Neural cell (in vitro differentiated cells): ENCODE data around the gene SIL1. TPM values are rescaled to one million over a fixed set of nuclear protein-coding genes. Genes with fewer than 3 reads are reported as not detected.

Experiments used
- H2AFZ ChIP-seq: fragments of 200-600, 300-800 bp; sonication (generic), shearing (Covaris generic); 2 replicates; pipeline ENCODE4 v1.6.0; 2014; ENCODE audit warnings: low read depth, mild to moderate bottlenecking, antibody characterized with exemption, low read length, moderate library complexity
- H3F3A ChIP-seq: fragments of 200-600 bp; shearing (Covaris generic); 2 replicates; pipeline ENCODE4 v1.6.1; 2016; ENCODE audit warnings: mild to moderate bottlenecking, moderate library complexity, mixed read lengths, antibody characterized with exemption, low read length; ENCODE audit not compliant: insufficient read depth, poor library complexity, severe bottlenecking
- H3K27ac ChIP-seq: fragments of 200-600, 300-800 bp; sonication (generic), shearing (Covaris generic); 2 replicates; pipeline ENCODE4 v1.5.1; 2014; ENCODE audit warnings: mild to moderate bottlenecking, low read length, moderate library complexity
- H3K27me3 ChIP-seq: fragments of 300-800, 200-600 bp; sonication (generic), shearing (Covaris generic); 2 replicates; pipeline ENCODE4 v1.6.0; 2014; ENCODE audit warnings: mild to moderate bottlenecking, low read depth, low read length, moderate library complexity; ENCODE audit not compliant: insufficient read depth
- H3K36me3 ChIP-seq: fragments of 300-800, 200-600 bp; sonication (generic), shearing (Covaris generic); 2 replicates; pipeline ENCODE4 v1.5.1; 2014; ENCODE audit warnings: mild to moderate bottlenecking, antibody characterized with exemption, low read length, moderate library complexity; ENCODE audit not compliant: insufficient read depth
- H3K4me2 ChIP-seq: fragments of 300-800, 200-600 bp; sonication (generic), shearing (Covaris generic); 2 replicates; pipeline ENCODE4 v1.6.0; 2014; ENCODE audit warnings: mild to moderate bottlenecking, low read length
- H3K4me3 ChIP-seq: fragments of 300-800, 200-600 bp; sonication (generic), shearing (Covaris generic); 2 replicates; pipeline ENCODE4 v1.5.1; 2014; ENCODE audit warnings: mild to moderate bottlenecking, low read length, moderate library complexity
- H3K79me2 ChIP-seq: fragments of 200-600 bp; shearing (Covaris generic); replicated peaks from 2 replicates; pipeline ENCODE4 v1.6.0; 2014; ENCODE audit warnings: mild to moderate bottlenecking, low read length, moderate library complexity; ENCODE audit not compliant: insufficient read depth
- H3K9ac ChIP-seq: fragments of 300-800, 200-600 bp; sonication (generic), shearing (Covaris generic); 2 replicates; pipeline ENCODE4 v1.6.1; 2016; ENCODE audit warnings: mild to moderate bottlenecking, low read length, mixed read lengths
- H3K9me2 ChIP-seq: fragments of 200-600 bp; shearing (Covaris generic); 2 replicates; pipeline ENCODE4 v1.6.1; 2016; ENCODE audit warnings: mild to moderate bottlenecking, low read length, mixed read lengths; ENCODE audit not compliant: insufficient read depth
- H3K9me3 ChIP-seq: fragments of 200-600, 300-800 bp; sonication (generic), shearing (Covaris generic); 2 replicates; pipeline ENCODE4 v1.6.1; 2016; ENCODE audit warnings: mild to moderate bottlenecking, mixed run types, low read length, moderate library complexity, mixed read lengths
- H4K20me1 ChIP-seq: fragments of 200-600 bp; shearing (Covaris generic); 2 replicates; pipeline ENCODE4 v1.6.1; 2016; ENCODE audit warnings: mild to moderate bottlenecking, mixed run types; ENCODE audit not compliant: insufficient read depth
- CTCF ChIP-seq: fragments of 450-650 bp; IDR thresholded peaks from 2 replicates; pipeline ENCODE4 v1.5.1; 2014; ENCODE audit warnings: antibody characterized with exemption, mild to moderate bottlenecking, moderate library complexity; ENCODE audit not compliant: poor library complexity, severe bottlenecking
- EP300 ChIP-seq: fragments of 450-650 bp; conservative IDR thresholded peaks from 2 replicates; pipeline ENCODE4 v1.6.1; 2014; ENCODE audit warnings: antibody characterized with exemption, mild to moderate bottlenecking, moderate library complexity; ENCODE audit not compliant: poor library complexity, severe bottlenecking
- EZH2 ChIP-seq: fragments of 200-600, 300-800 bp; shearing (Covaris generic), sonication (generic); IDR thresholded peaks from 2 replicates; pipeline ENCODE4 v1.6.1; 2014; ENCODE audit warnings: antibody characterized with exemption, low read length, borderline replicate concordance, mild to moderate bottlenecking; ENCODE audit not compliant: insufficient read depth, poor library complexity, severe bottlenecking
- MXI1 ChIP-seq: fragments of 450-650 bp; conservative IDR thresholded peaks from 2 replicates; pipeline ENCODE4 v1.6.1; 2014; ENCODE audit warnings: antibody characterized with exemption, mild to moderate bottlenecking; ENCODE audit not compliant: poor library complexity, severe bottlenecking
- POLR2AphosphoS5 ChIP-seq: IDR thresholded peaks from 2 replicates; pipeline ENCODE4 v1.6.1; 2012
- RAD21 ChIP-seq: fragments of 450-650 bp; conservative IDR thresholded peaks from 2 replicates; pipeline ENCODE4 v1.6.1; 2014; ENCODE audit warnings: antibody characterized with exemption, mild to moderate bottlenecking, moderate library complexity
- REST ChIP-seq: IDR thresholded peaks from 2 replicates; pipeline ENCODE4 v1.6.1; 2012; ENCODE audit warnings: borderline replicate concordance
- SMC3 ChIP-seq: fragments of 450-650 bp; conservative IDR thresholded peaks from 2 replicates; pipeline ENCODE4 v1.6.1; 2014; ENCODE audit warnings: antibody characterized with exemption, mild to moderate bottlenecking, moderate library complexity; ENCODE audit not compliant: poor library complexity
- TAF1 ChIP-seq: IDR thresholded peaks from 2 replicates; pipeline ENCODE4 v1.6.1; 2012; ENCODE audit warnings: low read depth
- polyA plus RNA-seq: library from polyadenylated mRNA; depleted of rRNA; stranded (reverse); fragments of >200 nt; gene quantifications from 2 replicates; pipeline ENCODE4 v1.2.3, GENCODE V29; 2014

SIL1 gene
- polyA plus RNA-seq, 1 donor from 2014 or later, result 4.7 TPM

GRCh38 chr5:139150367-139150999 lies 47.7 kb downstream of the SIL1 start:
- Histone ChIP-seq H3K27ac (no peak overlapping the region), H3K9me2 (no peaks in the 10 kb centered on the region), H3K36me3 (no peaks in the 10 kb centered on the region), H3K9ac (no peak overlapping the region), H3K4me3 (no peak overlapping the region), H3K79me2 (no peaks in the 10 kb centered on the region), H4K20me1 (no peaks in the 10 kb centered on the region), H3K27me3 (no peaks in the 10 kb centered on the region), H3K4me2 (no peak overlapping the region), H3F3A (no peaks in the 10 kb centered on the region), H2AFZ (no peak overlapping the region), H3K9me3 (no peaks in the 10 kb centered on the region)
- no peak for TF ChIP-seq SMC3
- no peak for TF ChIP-seq MXI1
- no peak for TF ChIP-seq EZH2
- no peak for TF ChIP-seq TAF1
- no peak for TF ChIP-seq REST
- TF ChIP-seq CTCF, result no peak
- no peak for TF ChIP-seq RAD21
- TF ChIP-seq EP300, result no peak
- no peak for TF ChIP-seq POLR2AphosphoS5

DNA sequence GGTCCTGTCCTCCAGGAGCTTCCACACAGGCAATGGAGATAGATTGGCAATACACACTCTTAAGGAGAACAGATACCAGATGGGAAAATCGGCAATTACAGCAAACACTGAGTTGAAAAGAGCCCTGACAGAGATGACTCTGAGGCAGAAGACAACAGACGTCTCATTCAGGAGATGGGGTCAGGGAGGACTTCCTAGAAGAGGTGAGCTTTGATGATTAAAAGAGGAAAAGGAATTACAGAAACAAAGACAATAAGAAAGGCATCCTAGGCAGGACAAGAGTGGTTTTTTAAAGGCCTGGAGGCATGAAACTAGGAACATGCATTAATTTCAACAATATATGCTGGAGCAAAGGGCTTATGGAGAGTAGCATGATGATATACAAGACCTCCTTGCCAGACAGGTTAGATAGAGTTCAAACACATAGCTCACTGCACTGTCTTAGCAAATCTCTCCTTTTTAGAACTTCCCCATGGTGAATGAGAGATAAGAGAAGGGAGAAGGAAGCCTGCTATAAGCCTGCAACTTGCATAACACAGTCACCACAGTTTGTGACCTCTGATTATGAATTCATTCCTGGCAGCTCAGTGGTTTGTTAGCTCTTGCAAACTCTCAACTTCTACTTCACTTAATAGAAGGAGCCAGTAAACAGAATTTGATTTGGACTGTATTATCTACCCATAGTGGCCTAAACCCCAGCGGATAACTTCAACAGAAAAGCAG lies 48.5 kb downstream of the SIL1 start:
- H3K9me2 ChIP-seq, result no peaks in the 10 kb centered on the region
- H4K20me1 ChIP-seq, result no peaks in the 10 kb centered on the region
- H3K27me3 ChIP-seq, result no peaks in the 10 kb centered on the region
- no peaks in the 10 kb centered on the region for H3K79me2 ChIP-seq
- H3K9ac ChIP-seq, result no peak overlapping the region
- no peaks in the 10 kb centered on the region for H3K36me3 ChIP-seq
- no peak overlapping the region for H3K27ac ChIP-seq
- no peaks in the 10 kb centered on the region for H3F3A ChIP-seq
- no peak overlapping the region for H3K4me3 ChIP-seq
- no peaks in the 10 kb centered on the region for H3K9me3 ChIP-seq
- no peak overlapping the region for H2AFZ ChIP-seq
- TF ChIP-seq TAF1 (no peak), EP300 (no peak), REST (no peak), SMC3 (no peak), POLR2AphosphoS5 (no peak), RAD21 (no peak), CTCF (no peak), MXI1 (no peak), EZH2 (no peak)
- H3K4me2 ChIP-seq, result no peak overlapping the region
